GM10248 (cell line): ENCODE results near the gene SLC1A4.
"Not testable (repeated sequence)": the region's sequence is repeated elsewhere in the genome, so short reads cannot be mapped to it uniquely, and the experiment has no call there.

Experiments used
- CTCF ChIA-PET: fragments of 300-600 bp; sonication (Branson Sonifier 250); formaldehyde crosslinking; extraction: SDS; loops from one replicate; lab custom pipeline; 2021; ENCODE audit warnings: antibody characterized with exemption; lab: Yijun Ruan, JAX
- POLR2A ChIA-PET: fragments of 350-650 bp; sonication (Branson Sonifier 250); formaldehyde crosslinking; extraction: SDS; loops from one replicate; lab custom pipeline; 2020; ENCODE audit warnings: antibody characterized with exemption; lab: Yijun Ruan, JAX
- DNase-seq: peaks from one replicate; pipeline ENCODE4 v3.0.0; 2012; ENCODE audit errors: extremely low spot score
- TF ChIP-seq, protein P1 (sequence below): IDR thresholded peaks from 2 replicates; pipeline ENCODE4 v1.5.1; 2012; ENCODE audit warnings: mild to moderate bottlenecking, low read depth; ENCODE audit errors: extremely low read depth, missing control alignments, control extremely low read depth

SLC1A4 gene

DNA sequence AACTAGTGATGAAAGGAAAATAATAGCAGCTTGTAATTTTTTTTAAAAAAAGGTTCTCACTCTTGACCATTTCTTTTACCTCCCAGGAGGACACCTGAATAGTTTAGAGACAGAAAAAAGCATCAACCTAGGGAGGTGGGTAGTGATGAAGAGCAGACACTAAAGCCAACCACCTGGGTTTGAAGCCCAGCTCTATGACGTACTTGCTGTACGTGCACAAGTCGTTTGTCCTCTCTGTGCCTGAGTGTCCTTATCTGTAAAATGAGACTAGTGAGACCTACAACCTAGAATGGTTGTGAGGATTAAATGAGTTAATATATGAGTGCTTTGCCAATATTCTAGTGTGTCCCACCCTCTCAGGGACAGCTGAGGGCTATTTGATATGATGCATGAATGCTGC lies 5.8 kb downstream of the SLC1A4 start:
- ChIA-PET POLR2A (no interaction called here), CTCF (interaction anchor here (1.1 to 1.6 kb wide), 3 partner anchors 48 to 388 kb away, joined by 3 to 5 read pairs (median 5); no protein-coding TSS in a partner anchor)
- no peak for DNase-seq
- TF ChIP-seq, protein P1, sequence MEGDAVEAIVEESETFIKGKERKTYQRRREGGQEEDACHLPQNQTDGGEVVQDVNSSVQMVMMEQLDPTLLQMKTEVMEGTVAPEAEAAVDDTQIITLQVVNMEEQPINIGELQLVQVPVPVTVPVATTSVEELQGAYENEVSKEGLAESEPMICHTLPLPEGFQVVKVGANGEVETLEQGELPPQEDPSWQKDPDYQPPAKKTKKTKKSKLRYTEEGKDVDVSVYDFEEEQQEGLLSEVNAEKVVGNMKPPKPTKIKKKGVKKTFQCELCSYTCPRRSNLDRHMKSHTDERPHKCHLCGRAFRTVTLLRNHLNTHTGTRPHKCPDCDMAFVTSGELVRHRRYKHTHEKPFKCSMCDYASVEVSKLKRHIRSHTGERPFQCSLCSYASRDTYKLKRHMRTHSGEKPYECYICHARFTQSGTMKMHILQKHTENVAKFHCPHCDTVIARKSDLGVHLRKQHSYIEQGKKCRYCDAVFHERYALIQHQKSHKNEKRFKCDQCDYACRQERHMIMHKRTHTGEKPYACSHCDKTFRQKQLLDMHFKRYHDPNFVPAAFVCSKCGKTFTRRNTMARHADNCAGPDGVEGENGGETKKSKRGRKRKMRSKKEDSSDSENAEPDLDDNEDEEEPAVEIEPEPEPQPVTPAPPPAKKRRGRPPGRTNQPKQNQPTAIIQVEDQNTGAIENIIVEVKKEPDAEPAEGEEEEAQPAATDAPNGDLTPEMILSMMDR: no peak

DNA sequence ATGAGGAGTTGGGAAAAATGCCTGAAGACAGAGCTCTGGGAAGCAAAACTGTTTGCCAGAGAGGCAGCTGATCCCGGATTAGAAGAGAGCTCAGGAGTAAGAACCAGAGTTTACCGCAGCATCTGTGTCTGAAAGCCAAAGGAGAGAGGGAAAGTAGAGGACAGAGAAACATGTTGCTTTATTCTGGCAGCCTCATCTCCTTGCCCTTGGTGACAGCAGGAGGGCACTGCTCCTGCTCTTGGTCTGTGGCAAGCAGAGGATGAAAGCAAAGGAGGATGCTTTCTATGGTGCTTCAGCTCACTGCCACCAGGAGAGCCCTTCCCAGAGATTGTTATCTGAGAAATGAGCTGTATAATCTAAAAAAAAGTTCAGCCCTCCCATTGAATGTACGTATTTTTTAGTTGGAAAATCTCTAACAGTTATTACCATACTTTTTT lies 7.7 kb downstream of the SLC1A4 start:
- TF ChIP-seq, protein P1: no peak
- CTCF ChIA-PET: interaction anchor here (0.7 to 2.2 kb wide), 12 partner anchors 9 to 92 kb away, joined by 3 to 12 read pairs (median 3); partner anchors contain the start of gene CEP68
- DNase-seq: no peak
- POLR2A ChIA-PET: interaction anchor here (0.9 to 1.4 kb wide), 2 partner anchors 9 to 34 kb away, joined by 3 to 4 read pairs; no protein-coding TSS in a partner anchor

DNA sequence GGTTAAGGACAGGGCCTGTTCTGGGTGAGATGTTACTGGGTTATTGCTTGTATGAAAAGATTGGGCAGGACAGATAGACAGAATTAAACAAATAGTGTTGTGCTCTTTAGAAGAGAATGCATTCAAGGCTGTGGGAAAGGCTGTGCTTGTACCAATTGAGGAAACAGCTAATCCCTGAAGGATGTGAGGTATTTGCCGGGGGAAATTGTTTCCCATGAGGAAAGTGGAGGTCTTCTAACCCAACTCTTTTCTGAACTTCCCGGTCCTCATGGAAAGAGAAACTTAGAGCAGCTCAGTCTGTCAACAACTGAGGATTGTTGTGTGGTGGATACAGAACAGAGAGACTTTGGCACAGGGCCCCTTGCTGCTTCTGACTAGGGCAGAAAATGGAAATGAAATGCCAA lies 9.5 kb downstream of the SLC1A4 start:
- TF ChIP-seq, protein P1: no peak
- ChIA-PET CTCF (interaction anchor here (1.5 to 2.0 kb wide), 3 partner anchors 9 to 42 kb away, joined by 4 to 6 read pairs (median 4); no protein-coding TSS in a partner anchor), POLR2A (no interaction called here)
- no peak for DNase-seq

DNA sequence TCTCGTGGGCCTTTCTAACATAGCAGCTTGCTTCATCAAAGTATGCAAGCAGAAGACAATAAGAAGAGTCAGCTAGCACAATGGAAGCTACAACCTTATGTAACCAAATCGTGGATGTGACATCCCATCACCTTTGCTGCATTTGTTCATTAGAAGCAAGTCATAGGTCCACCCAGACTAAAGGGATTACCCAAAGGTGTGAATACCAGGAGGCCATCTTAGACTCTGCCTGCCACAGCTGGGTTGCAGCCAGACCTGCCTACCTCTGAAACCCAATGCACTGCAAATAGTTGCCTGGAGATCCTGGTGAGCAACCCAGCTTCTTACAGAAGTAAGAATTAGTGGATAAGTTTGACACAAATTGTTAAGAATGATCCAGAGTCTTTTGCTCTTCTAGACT lies 10.6 kb downstream of the SLC1A4 start:
- TF ChIP-seq, protein P1: no peak
- POLR2A ChIA-PET: no interaction called here
- CTCF ChIA-PET: interaction anchor here (0.9 to 2.0 kb wide), 3 partner anchors 14 to 41 kb away, joined by 3 to 6 read pairs (median 4); no protein-coding TSS in a partner anchor
- DNase-seq: no peak

DNA sequence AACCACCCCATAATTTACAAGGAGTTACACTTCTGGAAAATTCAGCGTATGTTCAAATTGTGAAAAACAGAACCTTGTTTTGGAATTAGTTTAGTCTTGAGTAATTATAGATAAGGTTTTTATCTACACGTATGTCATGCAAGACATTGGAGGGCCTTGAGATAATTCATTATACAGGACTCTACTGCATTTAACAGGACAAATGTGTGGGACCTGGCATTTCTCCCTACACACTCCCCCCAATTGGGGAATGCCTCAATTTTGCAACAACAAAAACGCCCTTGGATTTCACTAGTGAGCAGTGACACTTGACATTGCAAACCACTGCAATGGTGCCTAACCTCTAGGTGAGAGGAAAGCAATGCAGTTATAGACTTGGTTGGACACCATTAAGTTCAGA lies 11.4 kb downstream of the SLC1A4 start:
- POLR2A ChIA-PET: no interaction called here
- TF ChIP-seq, protein P1: no peak
- no peak for DNase-seq
- CTCF ChIA-PET: interaction anchor here (1.3 kb wide), 1 partner anchor 76 kb away, joined by 3 read pairs; no protein-coding TSS in a partner anchor

DNA sequence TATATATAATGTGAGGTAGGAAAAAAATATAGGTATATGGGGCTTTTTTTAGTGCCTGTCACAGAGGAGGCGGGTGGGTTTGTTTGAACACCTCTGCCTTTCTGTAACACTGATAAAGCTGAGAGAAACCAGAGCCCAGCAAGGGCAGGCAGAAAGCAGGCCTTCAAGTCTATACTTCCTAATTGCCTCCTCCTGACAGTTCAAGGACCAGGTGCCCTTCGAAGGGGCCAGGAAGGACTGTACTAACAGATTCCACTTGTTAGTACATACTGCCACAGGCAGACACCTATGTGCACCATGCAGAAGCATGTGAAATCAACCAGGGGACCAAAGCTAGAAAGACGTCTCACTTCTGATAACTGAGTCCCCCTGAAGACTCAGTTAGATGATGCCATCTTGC lies 13.8 kb downstream of the SLC1A4 start:
- DNase-seq: no peak
- TF ChIP-seq, protein P1: no peak
- ChIA-PET CTCF (interaction anchor here (1.0 to 1.3 kb wide), 2 partner anchors 10 to 81 kb away, joined by 4 to 5 read pairs; no protein-coding TSS in a partner anchor), POLR2A (no interaction called here)

DNA sequence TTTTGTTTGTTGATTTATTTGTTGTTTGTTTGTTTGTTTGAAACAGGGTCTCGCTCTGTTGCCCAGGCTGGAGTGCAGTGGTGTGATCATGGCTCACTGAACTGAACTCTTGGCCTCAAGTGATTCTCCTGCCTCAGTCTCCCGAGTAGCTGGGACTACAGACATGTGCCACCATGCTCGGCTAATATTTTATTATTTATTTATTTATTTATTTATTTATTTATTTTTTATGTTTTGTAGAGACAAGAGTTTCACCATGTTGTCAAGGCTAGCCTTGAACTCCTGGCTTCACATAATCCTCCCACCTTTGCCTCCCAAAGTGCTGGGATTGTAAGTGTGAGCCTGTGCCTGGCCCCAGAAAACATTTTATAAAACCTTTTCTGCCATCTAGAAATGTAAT lies 15.0 kb downstream of the SLC1A4 start:
- CTCF ChIA-PET: interaction anchor here (1.1 to 1.2 kb wide), 2 partner anchors 12 to 13 kb away, joined by 3 read pairs; no protein-coding TSS in a partner anchor
- DNase-seq, POLR2A ChIA-PET: not testable (repeated sequence)
